ENCODE results near the gene CCDC91.

Gene CCDC91

DNA sequence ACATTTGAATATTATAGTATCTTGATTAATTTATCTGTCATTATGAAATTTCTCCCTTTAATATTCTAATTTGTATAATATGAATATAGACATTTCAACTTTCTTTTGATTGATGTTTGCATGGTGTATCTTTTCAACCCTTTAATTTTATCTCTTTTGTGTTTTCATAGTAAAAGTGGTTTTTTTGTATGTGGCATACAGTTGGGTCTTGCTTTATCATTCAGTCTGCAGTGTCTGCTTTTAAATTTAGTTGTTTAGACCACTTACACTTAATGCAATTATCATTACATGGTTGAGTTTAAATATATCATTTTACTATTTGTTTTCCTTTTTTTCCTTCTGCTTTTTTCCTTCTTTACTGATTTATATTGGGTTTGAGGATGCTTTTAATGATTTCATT is 29.6 kb downstream of the CCDC91 start:
- TF ChIP-seq, protein P1, sequence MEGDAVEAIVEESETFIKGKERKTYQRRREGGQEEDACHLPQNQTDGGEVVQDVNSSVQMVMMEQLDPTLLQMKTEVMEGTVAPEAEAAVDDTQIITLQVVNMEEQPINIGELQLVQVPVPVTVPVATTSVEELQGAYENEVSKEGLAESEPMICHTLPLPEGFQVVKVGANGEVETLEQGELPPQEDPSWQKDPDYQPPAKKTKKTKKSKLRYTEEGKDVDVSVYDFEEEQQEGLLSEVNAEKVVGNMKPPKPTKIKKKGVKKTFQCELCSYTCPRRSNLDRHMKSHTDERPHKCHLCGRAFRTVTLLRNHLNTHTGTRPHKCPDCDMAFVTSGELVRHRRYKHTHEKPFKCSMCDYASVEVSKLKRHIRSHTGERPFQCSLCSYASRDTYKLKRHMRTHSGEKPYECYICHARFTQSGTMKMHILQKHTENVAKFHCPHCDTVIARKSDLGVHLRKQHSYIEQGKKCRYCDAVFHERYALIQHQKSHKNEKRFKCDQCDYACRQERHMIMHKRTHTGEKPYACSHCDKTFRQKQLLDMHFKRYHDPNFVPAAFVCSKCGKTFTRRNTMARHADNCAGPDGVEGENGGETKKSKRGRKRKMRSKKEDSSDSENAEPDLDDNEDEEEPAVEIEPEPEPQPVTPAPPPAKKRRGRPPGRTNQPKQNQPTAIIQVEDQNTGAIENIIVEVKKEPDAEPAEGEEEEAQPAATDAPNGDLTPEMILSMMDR (IDR thresholded peaks at IDR 0.05; ENCODE audit: borderline replicate concordance, insufficient read depth, low read depth, low read length), result no peak
- no peak overlapping the region for H3K4me3 ChIP-seq (ENCODE audit: low read depth, low read length)

DNA sequence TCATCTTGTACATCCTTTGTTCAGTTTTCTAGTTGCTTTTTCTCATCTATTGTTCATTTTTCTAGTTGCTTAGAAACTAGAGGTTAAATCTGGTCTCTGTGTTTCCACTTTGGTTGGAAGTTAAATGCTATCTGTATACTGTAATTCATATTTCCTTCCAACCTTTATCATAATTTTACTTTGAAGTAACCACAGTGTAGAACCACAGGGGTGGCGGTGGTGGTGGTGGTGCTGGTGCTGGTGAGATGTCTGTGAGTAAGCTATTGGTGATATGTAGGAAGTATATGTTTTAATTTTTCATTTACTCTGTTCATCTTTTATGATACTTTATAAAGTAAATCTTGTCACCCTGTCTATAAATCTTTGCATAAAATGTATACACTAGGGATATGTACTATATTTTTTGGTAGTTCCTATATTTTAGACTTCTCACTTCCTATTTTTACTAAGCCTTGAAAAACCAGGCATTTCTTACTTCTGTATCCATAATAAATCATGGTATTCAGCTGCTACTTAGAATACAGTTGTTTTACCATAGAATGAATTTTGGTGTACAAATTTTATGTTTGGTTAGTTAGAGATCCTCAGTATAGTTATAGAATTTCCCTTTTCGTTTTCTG is 31.9 kb downstream of the CCDC91 start:
- no peak overlapping the region for H3K4me3 ChIP-seq (ENCODE audit: low read depth, low read length)
- TF ChIP-seq, protein P1 (IDR thresholded peaks at IDR 0.05; ENCODE audit: borderline replicate concordance, insufficient read depth, low read depth, low read length), result no peak

DNA sequence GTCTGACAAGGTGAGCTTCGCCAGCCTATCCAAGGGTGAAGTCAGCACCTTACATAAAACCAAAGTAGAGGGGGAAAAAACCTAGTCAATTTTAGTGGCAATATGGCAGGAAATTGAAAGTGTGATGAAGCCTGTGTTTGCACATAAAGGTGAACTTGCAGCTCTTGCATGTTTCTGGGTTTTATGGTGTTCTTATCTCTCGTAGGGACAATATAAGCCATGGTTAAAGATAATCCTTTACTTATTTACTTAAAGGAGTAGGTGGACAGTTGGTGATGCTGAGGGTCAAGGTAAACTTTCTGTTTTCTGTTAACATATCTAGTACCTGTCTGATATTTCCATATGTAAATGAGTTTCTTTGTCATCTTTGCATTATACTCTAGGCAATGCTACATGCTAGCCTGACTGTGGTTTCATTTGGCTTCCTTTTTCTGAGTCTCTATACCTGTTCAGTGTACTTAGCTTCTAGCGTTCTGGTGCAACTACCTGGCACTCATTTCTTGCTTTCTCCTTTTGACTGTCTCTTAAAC is 32.8 kb downstream of the CCDC91 start:
- no peak overlapping the region for H3K4me3 ChIP-seq (ENCODE audit: low read depth, low read length)
- TF ChIP-seq, protein P1 (IDR thresholded peaks at IDR 0.05; ENCODE audit: borderline replicate concordance, insufficient read depth, low read depth, low read length), result no peak

DNA sequence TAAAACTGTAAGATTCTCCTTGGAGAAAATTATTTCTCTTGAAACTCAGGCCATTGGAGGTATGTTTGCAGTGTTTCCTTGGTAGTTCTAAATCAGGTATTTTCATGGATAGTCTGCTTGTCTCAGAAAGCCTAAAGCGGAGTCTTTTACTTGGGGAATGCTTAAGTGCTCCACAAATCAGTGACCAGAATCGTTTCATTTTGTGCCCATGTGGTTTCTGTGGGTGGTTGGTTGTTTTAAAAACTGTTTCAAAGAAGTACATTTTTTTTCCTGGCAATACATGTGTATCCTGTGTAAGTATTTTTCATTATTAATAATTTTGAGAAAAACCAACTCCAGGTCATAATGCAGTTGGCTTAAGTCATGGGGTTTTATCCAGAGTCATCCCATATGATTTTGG is 33.6 kb downstream of the CCDC91 start:
- TF ChIP-seq, protein P1 (IDR thresholded peaks at IDR 0.05; ENCODE audit: borderline replicate concordance, insufficient read depth, low read depth, low read length), result no peak
- no peak overlapping the region for H3K4me3 ChIP-seq (ENCODE audit: low read depth, low read length)

DNA sequence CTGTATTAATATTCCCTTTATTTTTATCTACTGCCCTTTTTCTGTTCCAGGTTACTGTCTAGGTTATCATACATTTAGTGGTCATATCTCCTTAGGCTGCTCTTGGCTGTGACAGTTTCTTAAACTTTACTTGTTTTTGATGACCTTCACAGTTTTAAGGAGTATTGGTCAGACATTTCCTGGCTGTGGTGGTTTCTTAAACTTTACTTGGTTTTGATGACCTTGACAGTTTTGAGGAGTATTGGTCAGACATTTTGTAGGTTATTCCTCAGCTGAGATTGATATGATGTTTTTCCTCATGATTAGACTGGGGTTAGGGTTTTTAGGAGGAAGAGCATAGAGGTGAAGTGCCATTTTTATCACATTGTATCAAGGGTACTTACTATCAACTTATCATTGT is 36.4 kb downstream of the CCDC91 start:
- H3K4me3 ChIP-seq (ENCODE audit: low read depth, low read length), result no peak overlapping the region
- TF ChIP-seq, protein P1 (IDR thresholded peaks at IDR 0.05; ENCODE audit: borderline replicate concordance, insufficient read depth, low read depth, low read length), result no peak

DNA sequence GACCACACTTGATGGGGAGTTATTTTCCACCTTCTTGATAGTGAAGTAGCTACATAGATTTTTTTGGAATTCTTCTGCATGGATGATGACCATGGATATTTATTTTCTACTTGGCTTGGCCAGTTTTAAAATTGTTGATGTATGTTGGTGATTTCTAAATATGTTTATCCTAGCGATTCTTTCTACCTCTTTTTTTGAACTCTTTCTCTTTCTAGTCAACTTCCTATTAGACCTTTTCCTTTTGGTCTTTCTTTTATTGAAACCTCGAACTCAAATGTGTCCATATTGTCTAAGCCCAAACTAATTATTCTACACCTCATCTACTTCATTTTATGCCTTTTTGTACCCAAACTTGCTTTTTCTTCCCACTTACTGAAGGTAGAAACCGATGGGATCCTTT is 37.0 kb downstream of the CCDC91 start:
- H3K4me3 ChIP-seq (ENCODE audit: low read depth, low read length), result no peak overlapping the region
- TF ChIP-seq, protein P1 (IDR thresholded peaks at IDR 0.05; ENCODE audit: borderline replicate concordance, insufficient read depth, low read depth, low read length), result no peak

DNA sequence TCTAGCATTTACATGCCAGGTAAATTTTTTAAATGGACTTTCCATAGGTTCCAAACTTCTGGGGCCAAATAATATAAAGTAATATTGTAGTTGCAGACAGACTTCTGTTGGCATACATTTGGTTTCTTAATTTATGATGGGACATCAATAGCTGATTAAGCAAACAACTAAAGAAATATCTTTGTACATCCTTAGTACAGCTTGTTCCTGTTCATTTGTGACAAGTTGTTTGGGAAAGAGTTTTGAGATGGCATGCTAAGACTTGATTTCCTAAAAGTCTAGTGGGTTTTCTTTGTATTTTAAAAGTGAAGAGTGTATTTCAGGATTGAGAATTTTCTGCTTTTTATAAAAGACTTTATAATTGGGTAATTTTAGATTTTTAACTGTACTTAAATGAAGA is 41.0 kb downstream of the CCDC91 start:
- H3K4me3 ChIP-seq (ENCODE audit: low read depth, low read length), result no peak overlapping the region
- TF ChIP-seq, protein P1 (IDR thresholded peaks at IDR 0.05; ENCODE audit: borderline replicate concordance, insufficient read depth, low read depth, low read length), result no peak

Measured in GM12875 (cell line).